ACHN (cell line): Measurements from ENCODE around the gene GRID1.

Experiments used
- DNase-seq: peaks from one replicate; pipeline ENCODE4 v3.0.0-alpha.2; 2015
- in situ Hi-C: cut with HindIII; loops from 2 replicates; pipeline ENCODE4 v1.10.0; 2017; ENCODE audit warnings: low sequenced_read_pairs, low pct_ligation_motif_present, low pct_unique_long_range_greater_than_20kb

The GRID1 gene

DNA sequence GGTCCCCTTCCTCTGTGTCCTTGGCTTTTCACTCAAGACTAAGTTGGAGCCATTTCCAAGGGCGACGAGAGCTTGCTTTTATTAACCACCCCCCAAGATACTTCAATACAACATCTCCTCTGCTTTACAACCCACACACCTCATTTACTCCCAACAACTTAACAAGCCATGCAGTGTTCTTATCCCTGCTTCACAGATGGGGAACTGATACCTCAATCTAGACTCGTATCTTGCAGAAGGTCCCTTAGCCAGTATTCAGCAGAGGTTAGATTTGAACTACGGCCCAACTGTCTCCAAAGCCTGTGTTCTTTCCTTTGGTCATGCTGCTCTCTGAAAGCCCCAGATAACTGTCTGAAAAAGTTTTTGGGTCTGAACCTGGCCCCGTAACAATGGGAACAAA, 444.8 kb downstream of the GRID1 start:
- in situ Hi-C loops = no loop called here
- DNase-seq = no peak

DNA sequence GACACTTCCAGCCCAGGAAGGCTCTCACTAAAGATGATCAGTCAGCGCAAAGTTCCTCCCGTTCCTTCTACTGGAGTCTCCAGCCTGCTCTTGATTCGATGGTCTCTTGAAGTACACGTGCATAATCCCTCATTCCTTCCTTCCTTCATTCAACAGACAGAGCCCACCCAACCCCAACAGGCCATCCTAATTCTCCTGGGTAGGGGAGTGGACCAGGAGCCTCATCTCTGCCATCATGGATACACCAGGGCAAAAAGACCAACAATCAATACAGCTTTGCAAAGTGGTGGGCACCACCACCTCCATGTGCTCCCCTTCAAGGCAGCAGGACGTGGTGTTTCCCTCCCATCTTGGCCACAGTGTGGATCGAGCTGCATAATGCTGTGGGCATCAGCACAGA, 446.3 kb downstream of the GRID1 start:
- DNase-seq = no peak
- in situ Hi-C loops = no loop called here

DNA sequence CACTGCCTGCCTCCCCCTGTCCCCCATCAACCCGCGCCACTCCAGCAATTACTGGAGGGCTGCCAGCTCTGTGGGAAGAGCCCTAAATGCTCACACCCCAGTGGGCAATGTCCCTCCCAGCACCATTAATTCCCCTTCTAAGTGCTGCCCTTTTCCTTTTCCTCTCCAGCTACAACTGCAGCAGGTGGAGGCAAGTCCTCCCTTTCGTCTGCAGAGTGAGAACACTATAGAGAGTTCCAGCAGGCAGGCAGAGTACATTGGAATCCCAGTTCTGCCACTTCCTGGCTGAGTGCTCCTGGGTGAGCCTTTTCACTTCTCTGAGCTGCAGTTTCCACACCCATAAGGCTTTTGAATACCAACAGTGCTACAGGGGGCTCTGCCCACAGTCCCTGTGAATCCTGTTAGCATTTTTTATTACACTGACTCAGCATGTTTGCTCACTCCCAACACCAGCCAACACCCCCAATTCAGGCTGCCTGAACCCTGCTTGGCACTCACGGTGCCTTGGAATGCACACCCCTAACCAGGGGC, 447.0 kb downstream of the GRID1 start:
- no peak for DNase-seq
- in situ Hi-C loops = no loop called here

DNA sequence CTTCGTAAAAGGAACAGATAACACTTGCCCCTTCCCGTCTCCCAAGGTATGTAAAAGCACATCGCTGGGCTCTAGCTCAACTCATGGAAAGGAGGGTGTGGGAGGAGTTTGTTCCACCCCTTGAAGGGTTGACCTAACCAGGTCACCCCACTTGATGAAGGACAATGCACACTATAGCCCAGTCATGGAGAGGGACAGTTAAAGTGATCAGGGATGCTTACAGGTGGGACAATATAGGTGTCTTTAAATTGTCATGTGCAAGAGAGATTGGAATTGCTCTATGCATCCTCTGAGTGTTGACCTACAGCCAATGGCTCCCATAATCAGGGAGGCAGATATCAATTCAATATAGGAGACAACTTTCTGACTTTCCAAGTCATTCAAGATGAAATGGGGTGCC, 448.2 kb downstream of the GRID1 start:
- in situ Hi-C loops = no loop called here
- DNase-seq = no peak

DNA sequence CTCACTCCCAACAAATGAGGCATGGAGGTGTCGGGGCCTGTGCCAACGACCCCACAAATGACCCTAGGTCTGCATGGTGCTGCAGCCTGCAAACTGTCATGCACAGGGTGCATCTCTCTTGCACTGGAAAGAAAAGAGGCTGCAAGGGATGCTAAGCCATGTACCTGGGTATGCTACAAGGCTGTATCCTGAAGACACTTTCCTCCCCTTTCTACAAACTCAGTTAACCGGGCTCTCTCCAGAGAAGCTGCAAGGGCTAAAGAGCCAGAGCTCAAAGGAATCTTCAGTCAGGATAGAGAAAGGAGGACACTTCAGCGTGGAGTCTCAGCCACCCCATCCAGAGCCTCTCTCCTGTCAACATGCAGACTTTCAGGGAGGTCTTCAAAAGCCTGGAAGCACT, 449.0 kb downstream of the GRID1 start:
- in situ Hi-C loops = no loop called here
- DNase-seq = no peak

DNA sequence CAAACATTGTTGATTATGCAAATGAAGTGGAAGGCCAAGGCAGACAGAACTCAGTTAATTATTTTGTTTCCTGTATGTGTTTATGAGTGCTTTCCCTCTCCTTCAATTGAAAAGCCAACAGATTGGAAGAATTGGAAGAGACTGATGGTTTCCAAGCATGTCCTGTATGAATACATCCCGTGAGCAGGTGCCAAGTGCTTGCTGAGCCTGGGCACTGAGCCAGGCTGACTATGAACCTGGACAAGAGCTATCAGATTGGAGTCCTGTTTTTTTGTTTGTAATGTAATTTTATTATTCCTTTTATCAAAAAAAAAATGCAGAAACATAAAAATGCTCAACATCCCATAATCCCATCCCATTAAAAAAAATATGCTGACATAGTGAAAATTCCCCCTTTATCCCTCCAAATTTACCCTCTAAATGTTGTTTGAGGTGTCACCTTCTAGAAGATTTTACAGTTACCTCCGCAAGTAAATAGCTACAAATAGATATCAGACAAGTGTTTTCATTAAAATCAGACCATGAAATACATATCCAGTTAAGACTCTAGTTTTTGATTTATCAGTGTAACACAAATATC, 449.5 kb downstream of the GRID1 start:
- in situ Hi-C loops = no loop called here
- DNase-seq = peak; percentile 9

DNA sequence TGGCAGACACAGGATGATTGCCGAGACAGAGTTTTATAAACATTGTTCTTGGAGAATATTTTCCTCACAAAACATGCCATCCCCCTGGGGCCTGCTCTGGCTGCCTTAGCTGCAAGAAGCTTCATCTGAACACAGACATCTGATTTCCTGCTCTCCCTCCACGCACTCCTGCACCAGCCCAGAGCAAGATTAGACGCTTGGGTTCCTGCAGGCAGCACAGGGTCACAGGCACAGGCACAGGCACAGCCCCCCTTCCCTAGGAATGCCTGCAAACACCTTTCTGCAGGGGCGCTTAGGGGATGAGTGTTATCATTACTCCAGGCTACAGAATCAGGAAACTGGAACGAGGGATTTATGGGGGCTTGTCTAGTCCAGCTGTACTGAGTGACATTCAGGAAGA, 450.3 kb downstream of the GRID1 start:
- DNase-seq = no peak
- in situ Hi-C loops = no loop called here

DNA sequence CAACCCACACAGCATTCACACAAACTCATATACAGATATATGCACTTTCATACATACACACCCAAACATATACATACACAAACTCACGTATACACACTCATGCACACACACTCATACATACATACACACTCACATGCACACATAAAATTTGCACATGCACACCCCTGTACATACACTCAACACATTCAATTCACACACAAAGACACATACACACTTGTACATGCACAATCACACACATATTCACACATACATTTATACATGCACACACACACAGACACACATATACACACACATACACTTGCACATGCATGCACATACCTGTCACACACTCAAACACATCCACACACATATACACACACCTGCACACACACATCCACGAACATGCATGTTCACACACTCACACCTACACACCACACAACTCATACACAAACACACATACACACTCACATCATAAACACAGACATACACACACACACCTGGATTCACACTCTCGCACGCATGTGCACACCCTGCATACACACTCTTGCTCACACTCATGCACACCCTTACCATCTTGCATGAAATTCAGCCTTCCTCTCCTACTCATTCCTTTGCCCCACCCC, 451.2 kb downstream of the GRID1 start:
- in situ Hi-C loops = no loop called here
- no peak for DNase-seq

DNA sequence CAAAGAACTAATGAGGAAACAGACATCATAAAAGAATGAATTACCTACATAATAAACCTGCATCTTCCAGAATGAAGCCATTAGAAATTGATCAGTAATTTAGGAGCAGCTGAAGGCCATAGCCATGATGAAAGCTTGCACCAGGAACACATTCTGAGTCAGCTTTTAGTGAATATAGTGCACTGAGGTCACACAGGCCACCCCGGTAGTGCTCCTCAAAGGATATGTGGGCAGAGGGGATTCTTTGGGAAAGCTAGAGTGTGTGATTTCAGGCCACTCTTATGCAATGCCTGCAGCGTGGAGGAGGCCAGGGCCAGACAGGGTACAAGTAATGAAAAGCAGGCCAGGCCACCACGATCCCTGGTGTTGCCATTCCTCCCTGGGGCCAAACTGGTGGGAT, 451.9 kb downstream of the GRID1 start:
- no peak for DNase-seq
- in situ Hi-C loops = no loop called here

DNA sequence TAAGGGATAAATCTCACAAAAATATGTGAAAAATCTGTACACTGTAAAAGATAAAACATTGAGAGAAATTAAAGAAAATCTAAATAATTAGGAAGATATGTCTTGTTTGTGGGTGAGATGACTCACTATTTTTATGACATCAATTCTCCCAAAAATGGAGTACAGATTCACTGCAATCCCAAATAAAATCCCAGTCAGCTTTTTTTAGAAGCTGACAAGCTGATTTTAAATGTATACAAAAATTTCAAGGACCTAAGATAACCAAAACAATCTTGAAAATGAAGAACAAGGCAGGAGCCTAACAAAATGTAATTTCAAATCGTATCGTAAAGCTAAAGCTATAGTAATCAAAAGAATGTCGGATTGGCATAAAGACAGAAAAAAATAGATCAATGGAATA, 458.1 kb downstream of the GRID1 start:
- in situ Hi-C loops = no loop called here
- no peak for DNase-seq

DNA sequence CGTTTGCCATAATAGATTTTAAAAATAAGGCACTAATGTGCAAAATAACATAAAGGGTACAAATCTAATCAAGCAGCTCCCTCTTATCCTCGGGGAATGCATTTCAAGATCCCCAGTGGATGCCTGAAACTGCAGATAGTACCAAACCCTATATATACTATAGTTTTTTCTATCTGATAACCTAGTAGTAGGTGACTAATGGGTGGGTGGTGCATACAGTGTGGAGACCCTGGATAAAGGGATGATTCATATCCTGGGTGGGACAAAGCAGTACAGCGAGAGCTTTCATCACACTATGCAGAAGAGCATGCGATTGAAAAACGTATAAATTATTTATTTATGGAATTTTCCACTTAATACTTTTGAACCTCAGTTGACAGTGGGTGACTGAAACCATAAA, 464.5 kb downstream of the GRID1 start:
- in situ Hi-C loops = no loop called here
- no peak for DNase-seq

DNA sequence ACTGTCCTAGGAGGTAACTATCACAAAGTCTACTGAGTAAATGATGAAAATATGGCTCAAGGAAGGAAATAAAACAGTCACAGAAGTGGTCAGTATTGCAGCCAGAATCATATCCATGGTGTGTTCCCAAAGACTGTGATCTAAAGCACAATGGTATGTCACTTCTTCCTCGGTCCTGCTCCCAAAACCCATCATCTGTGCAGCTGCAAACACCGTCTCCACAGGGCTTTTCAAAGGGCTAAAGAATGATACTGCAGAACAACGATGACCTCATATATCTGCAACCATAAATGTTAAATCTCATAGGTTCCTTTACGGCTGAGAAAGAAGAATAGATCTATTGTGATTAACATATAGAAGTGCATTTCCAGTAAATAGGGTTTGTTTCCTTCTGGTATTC, 465.0 kb downstream of the GRID1 start:
- in situ Hi-C loops = no loop called here
- DNase-seq = no peak

DNA sequence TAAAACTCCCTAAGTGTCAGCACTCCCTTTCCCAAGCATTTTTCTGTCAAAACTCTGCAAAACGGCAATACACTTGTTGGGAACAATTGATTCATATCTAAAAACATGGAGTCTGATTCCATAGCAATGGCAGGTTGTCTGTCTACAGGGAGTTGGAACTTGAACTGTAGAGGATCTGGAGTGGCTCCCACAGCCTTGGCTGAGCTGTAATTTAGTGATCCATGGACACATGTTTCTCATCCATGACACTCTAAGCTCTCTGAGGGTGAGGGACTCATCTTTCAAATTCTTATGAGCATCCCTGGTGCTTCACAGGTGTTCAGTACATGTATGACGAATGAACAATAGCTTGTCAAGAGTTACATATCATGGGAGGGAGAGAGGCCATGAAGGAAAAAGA, 466.1 kb downstream of the GRID1 start:
- no peak for DNase-seq
- in situ Hi-C loops = no loop called here

DNA sequence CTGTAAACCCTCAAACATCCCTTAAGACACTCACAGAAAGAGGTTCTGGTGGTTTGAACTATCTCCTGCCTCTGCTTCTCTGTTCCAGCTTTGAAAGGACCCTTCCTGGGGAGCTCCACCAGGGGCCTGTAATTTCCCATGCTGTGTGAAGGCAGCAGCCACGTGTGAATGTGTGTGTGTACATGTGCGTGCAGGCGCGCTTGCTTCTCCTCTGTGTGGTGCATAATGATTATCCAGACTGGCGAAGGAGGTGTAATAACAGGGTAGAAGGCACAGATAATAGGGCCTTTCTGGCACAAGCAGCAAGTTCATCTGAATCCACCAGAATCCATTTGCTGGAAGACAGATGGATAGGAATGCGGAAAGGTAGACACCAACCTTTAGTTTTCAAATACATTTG, 466.5 kb downstream of the GRID1 start:
- no peak for DNase-seq
- in situ Hi-C loops = no loop called here

DNA sequence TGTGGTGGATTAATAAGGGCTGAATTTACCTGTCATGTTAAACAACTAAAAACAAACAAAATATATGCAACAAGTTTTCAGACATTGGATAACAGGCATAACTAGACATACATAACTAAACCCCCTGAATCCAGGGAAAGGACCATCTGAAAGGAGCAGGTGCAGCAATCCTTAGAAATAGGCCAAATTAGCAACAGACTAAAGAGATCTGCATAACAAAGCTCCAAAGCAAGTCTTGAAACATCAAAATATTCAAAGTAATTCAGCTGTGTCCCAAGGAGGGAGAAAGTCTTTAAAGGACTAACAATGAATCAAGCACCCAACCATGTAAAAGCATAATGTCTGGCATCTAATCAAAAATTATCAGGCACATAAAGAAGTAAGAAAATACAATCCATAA, 475.1 kb downstream of the GRID1 start:
- in situ Hi-C loops = no loop called here
- DNase-seq = no peak

DNA sequence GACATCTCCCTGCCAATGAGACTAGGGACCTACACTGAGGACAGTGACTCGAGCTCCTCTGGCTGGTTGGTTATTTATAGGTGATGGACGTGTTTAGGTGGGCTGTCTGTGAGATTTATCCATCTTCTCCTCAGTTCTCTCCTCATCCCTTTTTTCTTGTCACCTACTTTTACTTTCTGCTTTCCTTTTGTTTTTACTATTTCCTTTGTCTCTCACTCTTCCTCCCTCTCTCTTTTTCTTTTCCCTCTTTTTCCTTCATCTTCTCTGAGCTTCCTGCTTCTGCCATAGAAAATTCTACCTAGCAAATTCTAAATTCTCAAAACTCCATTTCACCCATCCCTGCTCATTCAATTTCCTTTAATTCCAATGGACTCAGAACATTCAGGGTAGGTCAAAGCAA, 478.0 kb downstream of the GRID1 start:
- in situ Hi-C loops = no loop called here
- DNase-seq = no peak

DNA sequence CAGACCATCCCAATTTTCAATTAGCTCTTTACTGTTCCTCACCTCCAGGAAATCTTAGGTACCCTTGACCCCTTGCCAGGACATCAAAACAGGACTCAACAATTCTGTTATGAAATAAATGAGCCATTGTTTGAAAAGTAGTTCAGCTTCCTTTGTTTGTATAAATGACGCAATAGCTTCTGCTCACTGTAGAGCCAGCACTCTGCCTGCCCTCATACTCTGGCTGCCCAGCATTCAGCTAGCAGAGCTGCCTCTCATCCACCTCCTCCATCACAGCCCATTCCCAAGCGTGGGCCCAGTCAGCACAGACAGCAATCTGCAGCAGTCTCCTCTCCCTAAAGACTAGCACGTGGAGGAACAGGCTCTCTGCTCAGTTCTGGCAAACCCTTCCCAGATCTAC, 478.6 kb downstream of the GRID1 start:
- no peak for DNase-seq

DNA sequence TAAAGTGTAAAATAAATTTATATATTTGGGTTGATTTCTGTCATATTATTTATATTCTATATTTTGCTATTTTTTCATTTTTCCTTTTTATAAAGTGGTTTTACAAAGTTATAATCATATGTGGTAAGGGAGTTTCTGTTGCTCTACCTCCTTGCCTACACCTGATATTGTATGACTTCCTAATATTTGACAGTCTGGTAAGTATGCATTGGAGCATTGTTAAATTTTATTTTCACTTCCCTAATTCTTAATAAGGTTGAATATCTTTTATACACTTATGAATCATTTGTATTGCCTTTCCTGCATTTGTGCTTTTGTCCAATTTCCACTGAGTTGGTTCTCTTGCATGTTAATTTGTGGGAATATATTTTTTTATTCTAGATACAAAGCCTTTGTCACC, 492.4 kb downstream of the GRID1 start:
- in situ Hi-C loops = no loop called here
- DNase-seq = no peak

More for the DNA sequence above, 478.6 kb downstream of the GRID1 start:
- in situ Hi-C loops = no loop called here

DNA sequence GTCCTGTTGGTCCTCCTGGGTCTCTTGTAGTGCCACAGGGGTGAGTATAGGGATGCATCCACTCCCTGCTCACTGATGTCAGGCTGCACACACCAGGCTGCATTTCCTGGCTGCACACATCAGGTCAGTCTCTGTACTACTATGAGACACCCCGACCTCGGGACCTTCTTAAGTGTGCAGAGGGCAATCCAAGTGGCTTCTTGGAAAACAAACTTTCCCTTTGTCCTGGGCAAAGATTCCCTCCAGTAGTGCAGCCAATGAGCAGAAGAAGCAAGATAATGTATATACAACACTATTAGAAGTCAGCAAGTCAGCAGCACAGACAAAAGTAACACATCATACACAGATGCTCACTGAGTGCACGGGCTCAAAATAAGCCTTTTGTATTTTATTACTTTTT, 493.5 kb downstream of the GRID1 start:
- DNase-seq = no peak
- in situ Hi-C loops = no loop called here

DNA sequence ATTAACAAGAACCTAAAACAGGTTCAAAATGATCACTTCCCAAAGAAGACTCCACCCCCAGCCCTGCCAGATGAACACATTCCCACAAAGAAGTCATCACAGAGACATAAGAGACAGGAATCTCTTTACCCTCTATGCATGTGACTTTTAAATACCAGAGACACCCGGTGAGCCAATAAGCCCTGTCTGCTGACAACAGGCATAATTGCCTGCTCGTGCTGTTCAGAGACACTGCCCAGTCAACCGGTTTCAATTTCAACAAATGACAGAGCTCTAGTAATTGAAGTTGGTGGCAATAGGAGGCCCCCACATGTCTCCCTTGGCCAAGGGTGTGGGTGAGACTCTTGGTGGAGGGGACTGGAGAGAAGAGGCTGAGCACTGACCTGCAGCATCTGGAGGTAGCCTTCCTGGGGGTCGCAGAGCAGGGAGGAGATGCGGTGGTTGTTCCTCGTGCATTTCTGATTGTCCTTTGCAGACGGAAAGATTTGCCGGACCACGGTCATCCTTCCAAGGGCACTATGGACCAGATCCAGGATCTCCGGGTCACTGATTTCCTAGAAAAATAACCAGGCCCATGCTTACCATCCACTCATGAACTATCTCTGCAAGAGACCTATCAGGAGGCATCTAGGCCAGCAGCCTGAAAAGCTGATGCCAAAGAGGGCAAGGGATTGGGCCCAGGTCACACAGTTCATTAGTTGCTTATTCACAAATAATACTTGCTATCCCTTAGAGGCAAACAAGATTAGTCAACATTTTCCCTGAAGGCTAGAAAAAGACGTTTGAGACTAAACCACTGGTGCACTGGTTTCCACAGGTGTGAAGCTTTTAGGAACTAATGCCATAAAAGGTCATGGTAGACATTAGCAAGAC, 497.7 kb downstream of the GRID1 start:
- DNase-seq = no peak
- in situ Hi-C loops = no loop called here
